ENCODE measurements around the gene PITPNM3. TPM values are rescaled to one million over a fixed set of nuclear protein-coding genes. Genes with fewer than 3 reads are reported as not detected.

Gene PITPNM3
- total RNA-seq, 2 donors from 2014 or later: 11.3 to 18.2 TPM

DNA sequence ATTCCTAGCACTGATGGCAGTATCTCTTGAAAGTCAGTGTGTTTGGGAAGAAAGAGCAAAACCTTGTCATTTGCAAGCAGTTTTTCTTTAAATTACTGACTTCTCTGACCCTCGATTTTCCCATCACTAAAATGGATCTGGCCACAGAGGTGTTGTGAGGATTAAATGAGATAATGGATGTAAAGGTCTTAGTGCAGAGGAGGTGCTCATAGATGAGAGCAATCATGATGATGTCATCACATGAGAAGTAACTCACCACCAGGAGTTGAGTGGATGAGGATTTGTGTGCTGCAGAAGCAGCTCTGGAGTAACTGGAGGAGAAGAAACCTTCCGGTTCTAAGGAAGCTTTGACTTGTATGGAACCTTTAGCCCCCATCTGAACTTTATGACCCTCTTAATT lies 30.6 kb downstream of the PITPNM3 start:
- no peak for DNase-seq
- TF ChIP-seq CTCF (IDR thresholded peaks at IDR 0.05): no peak
- intact Hi-C loops (cut with DNase I): no loop called here
- H3K4me1 ChIP-seq: no peaks in the 10 kb centered on the region
- H3K36me3 ChIP-seq: no peaks in the 10 kb centered on the region
- H3K4me3 ChIP-seq: no peak overlapping the region
- H3K27me3 ChIP-seq: no peaks in the 10 kb centered on the region
- no peak overlapping the region for H3K9ac ChIP-seq (ENCODE audit: low read depth in 2 of 2, low read length in 2 of 2)
- H3K27ac ChIP-seq: no peak overlapping the region
- H3K9me3 ChIP-seq: no peaks in the 10 kb centered on the region

- intact Hi-C loops (cut with DNase I): no loop called here
- DNase-seq: no peak
- no peaks in the 10 kb centered on the region for H3K9me3 ChIP-seq
- H3K27ac ChIP-seq: no peak overlapping the region
- no peak overlapping the region for H3K9ac ChIP-seq (ENCODE audit: low read depth in 2 of 2, low read length in 2 of 2)
- H3K4me3 ChIP-seq: no peak overlapping the region
- no peak for TF ChIP-seq CTCF (IDR thresholded peaks at IDR 0.05)
- no peaks in the 10 kb centered on the region for H3K27me3 ChIP-seq
- no peaks in the 10 kb centered on the region for H3K36me3 ChIP-seq
- no peaks in the 10 kb centered on the region for H3K4me1 ChIP-seq
Observed at GRCh38 chr17:6525141-6525540, 31.2 kb downstream of the PITPNM3 start.

GRCh38 chr17:6524520-6524919 lies 31.8 kb downstream of the PITPNM3 start:
- no peak for DNase-seq
- no peaks in the 10 kb centered on the region for H3K36me3 ChIP-seq
- no peak overlapping the region for H3K4me3 ChIP-seq
- TF ChIP-seq CTCF (IDR thresholded peaks at IDR 0.05): no peak
- intact Hi-C loops (cut with DNase I): no loop called here
- no peaks in the 10 kb centered on the region for H3K27me3 ChIP-seq
- H3K9ac ChIP-seq (ENCODE audit: low read depth in 2 of 2, low read length in 2 of 2): no peak overlapping the region
- no peak overlapping the region for H3K27ac ChIP-seq
- no peaks in the 10 kb centered on the region for H3K4me1 ChIP-seq
- no peaks in the 10 kb centered on the region for H3K9me3 ChIP-seq

- Histone ChIP-seq H3K9me3 (no peaks in the 10 kb centered on the region), H3K27me3 (no peaks in the 10 kb centered on the region), H3K4me3 (no peak overlapping the region), H3K4me1 (no peaks in the 10 kb centered on the region), H3K27ac (no peak overlapping the region), H3K9ac (ENCODE audit: low read depth in 2 of 2, low read length in 2 of 2) (no peak overlapping the region), H3K36me3 (no peaks in the 10 kb centered on the region)
- no peak for TF ChIP-seq CTCF (IDR thresholded peaks at IDR 0.05)
- intact Hi-C loops (cut with DNase I): no loop called here
- no peak for DNase-seq
Observed at GRCh38 chr17:6523809-6524355, 32.5 kb downstream of the PITPNM3 start.

GRCh38 chr17:6523330-6523729 lies 33.0 kb downstream of the PITPNM3 start:
- DNase-seq: no peak
- Histone ChIP-seq H3K36me3 (no peaks in the 10 kb centered on the region), H3K4me3 (no peak overlapping the region), H3K9me3 (no peaks in the 10 kb centered on the region), H3K27ac (no peak overlapping the region), H3K9ac (ENCODE audit: low read depth in 2 of 2, low read length in 2 of 2) (no peak overlapping the region), H3K27me3 (no peaks in the 10 kb centered on the region), H3K4me1 (no peaks in the 10 kb centered on the region)
- intact Hi-C loops (cut with DNase I): no loop called here
- no peak for TF ChIP-seq CTCF (IDR thresholded peaks at IDR 0.05)

Measured in colonic mucosa (tissue), 4 donors.